GM08714 (cell line): ENCODE data around the gene HBM.

Source experiments
- H3K4me3 ChIP-seq: fragments of 200-500 bp; sonication (Bioruptor generic); 2 replicates; pipeline ENCODE4 v1.5.1; 2014; ENCODE audit warnings: mild to moderate bottlenecking, low read length, inconsistent platforms
- ZNF274 ChIP-seq: IDR thresholded peaks from 2 replicates; pipeline ENCODE4 v1.6.1; 2012; ENCODE audit warnings: mild to moderate bottlenecking, low read depth, low read length

HBM gene

GRCh38 chr16:212999-213398, 47.2 kb downstream of the HBM start:
- TF ChIP-seq ZNF274, result no peak
- H3K4me3 ChIP-seq, result no peak overlapping the region
